AG04450 (cell line): ENCODE results near the gene C9orf43. TPM values are rescaled to one million over a fixed set of nuclear protein-coding genes. Genes with fewer than 3 reads are reported as not detected.

Source experiments
- CTCF ChIA-PET: fragments of 300-600, 350-600 bp; formaldehyde crosslinking; extraction: SDS; loops from one replicate; lab custom pipeline; 2022; ENCODE audit warnings: antibody characterized with exemption, inconsistent platforms; lab: Charles Lee
- POLR2A ChIA-PET: fragments of 350-600 bp; formaldehyde crosslinking; extraction: SDS; loops from one replicate; lab custom pipeline; 2021; ENCODE audit warnings: antibody characterized with exemption, inconsistent platforms; lab: Yijun Ruan, JAX
- DNase-seq: peaks from one replicate; pipeline ENCODE4 v3.0.0-alpha.2; 2011; ENCODE audit warnings: low read depth, low spot score
- H3K27ac ChIP-seq: one replicate; pipeline ENCODE4 v1.5.1; 2012; ENCODE audit warnings: low read depth, low read length, control low read depth
- H3K27me3 ChIP-seq: one replicate; pipeline ENCODE4 v1.6.0; 2012; ENCODE audit warnings: low read length; ENCODE audit not compliant: control insufficient read depth, insufficient read depth
- H3K4me3 ChIP-seq: 2 replicates; pipeline ENCODE4 v1.5.1; 2011; ENCODE audit warnings: mild to moderate bottlenecking, low read depth, low read length, control low read depth
- H3K9me3 ChIP-seq: 2 replicates; pipeline ENCODE4 v1.5.1; 2012; ENCODE audit warnings: low read length; ENCODE audit not compliant: control insufficient read depth, insufficient read depth
- polyA plus RNA-seq: library from polyadenylated mRNA; depleted of rRNA; stranded (reverse); fragments of >200 nt; gene quantifications from 2 replicates; pipeline ENCODE4 v1.2.3, GENCODE V29; 2011
- TF ChIP-seq, protein P1 (sequence below): IDR thresholded peaks from 2 replicates; pipeline ENCODE4 v1.5.1; 2011; ENCODE audit warnings: low read depth, low read length, control low read depth, inconsistent platforms

C9orf43 gene
- polyA plus RNA-seq, 1 experiment = 0.50 TPM

GRCh38 chr9:113474360-113475028 lies 63.9 kb downstream of the C9orf43 start:
- no peak overlapping the region for H3K4me3 ChIP-seq
- H3K27me3 ChIP-seq = no peaks in the 10 kb centered on the region
- TF ChIP-seq, protein P1, sequence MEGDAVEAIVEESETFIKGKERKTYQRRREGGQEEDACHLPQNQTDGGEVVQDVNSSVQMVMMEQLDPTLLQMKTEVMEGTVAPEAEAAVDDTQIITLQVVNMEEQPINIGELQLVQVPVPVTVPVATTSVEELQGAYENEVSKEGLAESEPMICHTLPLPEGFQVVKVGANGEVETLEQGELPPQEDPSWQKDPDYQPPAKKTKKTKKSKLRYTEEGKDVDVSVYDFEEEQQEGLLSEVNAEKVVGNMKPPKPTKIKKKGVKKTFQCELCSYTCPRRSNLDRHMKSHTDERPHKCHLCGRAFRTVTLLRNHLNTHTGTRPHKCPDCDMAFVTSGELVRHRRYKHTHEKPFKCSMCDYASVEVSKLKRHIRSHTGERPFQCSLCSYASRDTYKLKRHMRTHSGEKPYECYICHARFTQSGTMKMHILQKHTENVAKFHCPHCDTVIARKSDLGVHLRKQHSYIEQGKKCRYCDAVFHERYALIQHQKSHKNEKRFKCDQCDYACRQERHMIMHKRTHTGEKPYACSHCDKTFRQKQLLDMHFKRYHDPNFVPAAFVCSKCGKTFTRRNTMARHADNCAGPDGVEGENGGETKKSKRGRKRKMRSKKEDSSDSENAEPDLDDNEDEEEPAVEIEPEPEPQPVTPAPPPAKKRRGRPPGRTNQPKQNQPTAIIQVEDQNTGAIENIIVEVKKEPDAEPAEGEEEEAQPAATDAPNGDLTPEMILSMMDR = no peak
- ChIA-PET CTCF (interaction anchor here (0.9 to 1.4 kb wide), 2 partner anchors 10 to 28 kb away, joined by 3 read pairs; no protein-coding TSS in a partner anchor), POLR2A (no interaction called here)
- DNase-seq = no peak
- H3K27ac ChIP-seq = no peak overlapping the region
- H3K9me3 ChIP-seq = no peaks in the 10 kb centered on the region

DNA sequence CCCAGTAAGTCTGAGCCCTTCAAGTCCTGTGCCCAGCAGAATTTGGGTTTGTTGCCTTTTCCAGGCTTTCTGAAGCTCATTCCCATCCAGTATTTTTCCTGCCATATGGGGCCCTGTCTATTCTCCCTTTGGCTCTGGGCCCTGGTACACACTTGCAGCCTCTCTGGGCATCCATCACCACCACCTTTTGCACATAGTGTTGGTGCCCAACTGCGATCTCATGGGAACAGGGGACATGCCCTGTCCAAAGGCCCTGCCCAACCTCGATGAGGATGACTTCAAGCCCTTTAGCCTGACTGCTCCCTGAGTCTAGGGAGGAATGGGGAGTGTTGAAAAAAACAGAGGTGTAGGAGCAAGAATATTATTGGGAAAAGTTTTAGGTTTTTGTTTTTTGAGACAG lies 64.5 kb downstream of the C9orf43 start:
- DNase-seq = no peak
- Histone ChIP-seq H3K27me3 (no peaks in the 10 kb centered on the region), H3K27ac (no peak overlapping the region), H3K9me3 (no peaks in the 10 kb centered on the region), H3K4me3 (no peak overlapping the region)
- TF ChIP-seq, protein P1 = no peak
- ChIA-PET POLR2A (no interaction called here), CTCF (no interaction called here)

GRCh38 chr9:113475992-113476391 lies 65.4 kb downstream of the C9orf43 start:
- CTCF ChIA-PET = no interaction called here
- POLR2A ChIA-PET = no interaction called here

DNA sequence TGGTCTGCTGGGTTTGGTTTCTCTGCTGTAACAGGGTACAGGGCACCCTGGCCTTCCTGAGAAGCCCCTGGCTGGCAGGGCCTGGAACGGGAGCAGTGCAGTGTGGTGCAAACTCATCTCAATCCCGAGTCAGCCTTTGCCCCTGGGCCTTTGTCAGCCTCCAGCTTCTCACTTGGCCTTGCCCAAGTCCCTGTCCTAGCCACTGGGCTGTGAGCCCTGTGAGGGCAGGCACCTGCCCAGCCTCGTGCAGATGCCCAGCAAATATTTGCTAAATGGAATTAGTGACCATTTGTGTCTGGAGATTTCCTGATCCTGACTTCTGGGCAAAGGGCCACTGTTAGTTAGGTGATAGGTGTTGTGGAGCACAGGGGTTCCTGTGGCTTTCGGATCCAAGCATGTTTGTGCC lies 66.0 kb downstream of the C9orf43 start:
- TF ChIP-seq, protein P1 = no peak
- H3K27me3 ChIP-seq = no peaks in the 10 kb centered on the region
- H3K4me3 ChIP-seq = no peak overlapping the region
- ChIA-PET CTCF (no interaction called here), POLR2A (no interaction called here)
- no peaks in the 10 kb centered on the region for H3K9me3 ChIP-seq
- DNase-seq = no peak
- no peak overlapping the region for H3K27ac ChIP-seq

More at GRCh38 chr9:113475992-113476391, 65.4 kb downstream of the C9orf43 start:
- no peak overlapping the region for H3K4me3 ChIP-seq
- no peak for DNase-seq
- H3K27me3 ChIP-seq = no peaks in the 10 kb centered on the region
- TF ChIP-seq, protein P1 = no peak
- no peaks in the 10 kb centered on the region for H3K9me3 ChIP-seq
- no peak overlapping the region for H3K27ac ChIP-seq

GRCh38 chr9:113477058-113477457 lies 66.5 kb downstream of the C9orf43 start:
- H3K27ac ChIP-seq = no peak overlapping the region
- CTCF ChIA-PET = no interaction called here

More at GRCh38 chr9:113477058-113477457, 66.5 kb downstream of the C9orf43 start:
- no peak overlapping the region for H3K4me3 ChIP-seq
- DNase-seq = no peak
- TF ChIP-seq, protein P1 = no peak
- no peaks in the 10 kb centered on the region for H3K9me3 ChIP-seq
- POLR2A ChIA-PET = no interaction called here
- no peaks in the 10 kb centered on the region for H3K27me3 ChIP-seq
